ENCODE data around the gene LAMA5.

The LAMA5 gene

GRCh38 chr20:62267543-62267942 lies 99.6 kb downstream of the LAMA5 start:
- TF ChIP-seq SIN3A (IDR thresholded peaks at IDR 0.05; ENCODE audit: borderline replicate concordance, insufficient read depth, low read length) = no peak
- TF ChIP-seq REST (IDR thresholded peaks at IDR 0.05; ENCODE audit: insufficient read depth in 1 of 2, low read depth in 2 of 2, low read length in 2 of 2) = no peak
- TF ChIP-seq TAF1 (IDR thresholded peaks at IDR 0.05; ENCODE audit: borderline replicate concordance, insufficient read depth, low read length) = no peak
- TF ChIP-seq POLR2AphosphoS5 (IDR thresholded peaks at IDR 0.05; ENCODE audit: low read depth, low read length) = no peak
- TF ChIP-seq FOXP2 (optimal IDR thresholded peaks at IDR 0.05; ENCODE audit: borderline replicate concordance, extremely low read depth, extremely low read length, insufficient read depth) = no peak

- TF ChIP-seq FOXP2 (optimal IDR thresholded peaks at IDR 0.05; ENCODE audit: borderline replicate concordance, extremely low read depth, extremely low read length, insufficient read depth) (no peak), REST (IDR thresholded peaks at IDR 0.05; ENCODE audit: insufficient read depth in 1 of 2, low read depth in 2 of 2, low read length in 2 of 2) (no peak)
Measured at GRCh38 chr20:62266851-62267250, 100.3 kb downstream of the LAMA5 start.

GRCh38 chr20:62266340-62266739 lies 100.8 kb downstream of the LAMA5 start:
- TF ChIP-seq FOXP2 (optimal IDR thresholded peaks at IDR 0.05; ENCODE audit: borderline replicate concordance, extremely low read depth, extremely low read length, insufficient read depth) (no peak), SIN3A (IDR thresholded peaks at IDR 0.05; ENCODE audit: borderline replicate concordance, insufficient read depth, low read length) (no peak), REST (IDR thresholded peaks at IDR 0.05; ENCODE audit: insufficient read depth in 1 of 2, low read depth in 2 of 2, low read length in 2 of 2) (no peak), POLR2AphosphoS5 (IDR thresholded peaks at IDR 0.05; ENCODE audit: low read depth, low read length) (no peak), TAF1 (IDR thresholded peaks at IDR 0.05; ENCODE audit: borderline replicate concordance, insufficient read depth, low read length) (no peak)

- TF ChIP-seq REST (IDR thresholded peaks at IDR 0.05; ENCODE audit: insufficient read depth in 1 of 2, low read depth in 2 of 2, low read length in 2 of 2) (no peak), SIN3A (IDR thresholded peaks at IDR 0.05; ENCODE audit: borderline replicate concordance, insufficient read depth, low read length) (no peak), FOXP2 (optimal IDR thresholded peaks at IDR 0.05; ENCODE audit: borderline replicate concordance, extremely low read depth, extremely low read length, insufficient read depth) (no peak), POLR2AphosphoS5 (IDR thresholded peaks at IDR 0.05; ENCODE audit: low read depth, low read length) (no peak), TAF1 (IDR thresholded peaks at IDR 0.05; ENCODE audit: borderline replicate concordance, insufficient read depth, low read length) (no peak)
Measured at GRCh38 chr20:62265365-62265764, 101.7 kb downstream of the LAMA5 start.

GRCh38 chr20:62263396-62263795 lies 103.7 kb downstream of the LAMA5 start:
- no peak for TF ChIP-seq POLR2AphosphoS5 (IDR thresholded peaks at IDR 0.05; ENCODE audit: low read depth, low read length)
- TF ChIP-seq TAF1 (IDR thresholded peaks at IDR 0.05; ENCODE audit: borderline replicate concordance, insufficient read depth, low read length) = no peak
- TF ChIP-seq FOXP2 (optimal IDR thresholded peaks at IDR 0.05; ENCODE audit: borderline replicate concordance, extremely low read depth, extremely low read length, insufficient read depth) = no peak
- no peak for TF ChIP-seq REST (IDR thresholded peaks at IDR 0.05; ENCODE audit: insufficient read depth in 1 of 2, low read depth in 2 of 2, low read length in 2 of 2)
- no peak for TF ChIP-seq SIN3A (IDR thresholded peaks at IDR 0.05; ENCODE audit: borderline replicate concordance, insufficient read depth, low read length)

All from PFSK-1 (cell line).